Cardiac muscle cell (in vitro differentiated cells and primary cell): ENCODE measurements around the gene UNC5C. TPM values are rescaled to one million over a fixed set of nuclear protein-coding genes. Genes with fewer than 3 reads are reported as not detected.

ENCODE experiments used
- DNase-seq, 2 donors: peaks; one replicate each; pipeline versions ENCODE4 v3.0.0 to v3.0.0-alpha.2; 2010 to 2017; ENCODE audit warnings: low read depth in 1 of 2, low spot score in 1 of 2
- H3K27ac ChIP-seq: fragments of 200-600 bp; sonication (generic); 2 replicates; pipeline ENCODE4 v1.5.1; 2016
- H3K27me3 ChIP-seq: fragments of 200-600 bp; sonication (generic); 2 replicates; pipeline ENCODE4 v1.6.0; 2016; ENCODE audit warnings: control low read depth
- H3K36me3 ChIP-seq: fragments of 200-600 bp; sonication (generic); 2 replicates; pipeline ENCODE4 v1.5.1; 2016; ENCODE audit warnings: control low read depth
- H3K4me1 ChIP-seq: fragments of 200-600 bp; sonication (generic); 2 replicates; pipeline ENCODE4 v1.8.1; 2017; ENCODE audit warnings: low read depth, mild to moderate bottlenecking, mixed run types
- H3K4me3 ChIP-seq: fragments of 200-600 bp; sonication (generic); 2 replicates; pipeline ENCODE4 v1.5.1; 2016; ENCODE audit warnings: mild to moderate bottlenecking
- H3K9me3 ChIP-seq: fragments of 200-600 bp; sonication (generic); 2 replicates; pipeline ENCODE4 v1.5.1; 2017; ENCODE audit warnings: low read depth, mild to moderate bottlenecking, control low read depth
- polyA plus RNA-seq: library from polyadenylated mRNA; unstranded; fragments of >200 nt; fragmentation: Nextera tagmentation; extraction: Ambion mirVana; gene quantifications from 2 replicates; pipeline ENCODE4 v1.2.1, GENCODE V29; 2016
- total RNA-seq: library from RNA; depleted of rRNA; stranded (reverse); fragments of >200 nt; gene quantifications from 2 replicates; pipeline ENCODE4 v1.2.3, GENCODE V29; 2016
- TF ChIP-seq, protein P1 (sequence below): IDR thresholded peaks from 2 replicates; pipeline ENCODE4 v1.5.1; 2012; ENCODE audit warnings: low read depth, mild to moderate bottlenecking, low read length

UNC5C gene
- total and polyA plus RNA-seq, 2 experiments from 2014 or later, result 13.4 to 28.4 TPM

DNA sequence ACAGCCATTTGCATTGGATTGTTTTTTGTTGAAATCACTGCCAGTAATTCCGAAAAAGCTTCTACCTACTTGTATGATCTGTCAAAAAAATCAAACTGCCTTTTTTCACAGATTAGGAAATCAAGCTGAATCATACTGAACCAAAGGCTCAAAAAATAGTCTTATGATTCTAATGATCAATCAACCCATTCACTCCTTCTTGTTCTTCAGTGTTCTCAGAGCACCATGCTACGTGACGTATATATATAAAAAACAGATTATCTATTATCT is 187.1 kb downstream of the UNC5C start:
- Histone ChIP-seq H3K36me3 (no peaks in the 10 kb centered on the region), H3K27me3 (no peaks in the 10 kb centered on the region), H3K27ac (no peak overlapping the region), H3K9me3 (no peaks in the 10 kb centered on the region), H3K4me3 (no peak overlapping the region), H3K4me1 (peaks cover 19% of the 10 kb centered on the region)
- DNase-seq, result no peak
- TF ChIP-seq, protein P1, sequence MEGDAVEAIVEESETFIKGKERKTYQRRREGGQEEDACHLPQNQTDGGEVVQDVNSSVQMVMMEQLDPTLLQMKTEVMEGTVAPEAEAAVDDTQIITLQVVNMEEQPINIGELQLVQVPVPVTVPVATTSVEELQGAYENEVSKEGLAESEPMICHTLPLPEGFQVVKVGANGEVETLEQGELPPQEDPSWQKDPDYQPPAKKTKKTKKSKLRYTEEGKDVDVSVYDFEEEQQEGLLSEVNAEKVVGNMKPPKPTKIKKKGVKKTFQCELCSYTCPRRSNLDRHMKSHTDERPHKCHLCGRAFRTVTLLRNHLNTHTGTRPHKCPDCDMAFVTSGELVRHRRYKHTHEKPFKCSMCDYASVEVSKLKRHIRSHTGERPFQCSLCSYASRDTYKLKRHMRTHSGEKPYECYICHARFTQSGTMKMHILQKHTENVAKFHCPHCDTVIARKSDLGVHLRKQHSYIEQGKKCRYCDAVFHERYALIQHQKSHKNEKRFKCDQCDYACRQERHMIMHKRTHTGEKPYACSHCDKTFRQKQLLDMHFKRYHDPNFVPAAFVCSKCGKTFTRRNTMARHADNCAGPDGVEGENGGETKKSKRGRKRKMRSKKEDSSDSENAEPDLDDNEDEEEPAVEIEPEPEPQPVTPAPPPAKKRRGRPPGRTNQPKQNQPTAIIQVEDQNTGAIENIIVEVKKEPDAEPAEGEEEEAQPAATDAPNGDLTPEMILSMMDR, result no peak

DNA sequence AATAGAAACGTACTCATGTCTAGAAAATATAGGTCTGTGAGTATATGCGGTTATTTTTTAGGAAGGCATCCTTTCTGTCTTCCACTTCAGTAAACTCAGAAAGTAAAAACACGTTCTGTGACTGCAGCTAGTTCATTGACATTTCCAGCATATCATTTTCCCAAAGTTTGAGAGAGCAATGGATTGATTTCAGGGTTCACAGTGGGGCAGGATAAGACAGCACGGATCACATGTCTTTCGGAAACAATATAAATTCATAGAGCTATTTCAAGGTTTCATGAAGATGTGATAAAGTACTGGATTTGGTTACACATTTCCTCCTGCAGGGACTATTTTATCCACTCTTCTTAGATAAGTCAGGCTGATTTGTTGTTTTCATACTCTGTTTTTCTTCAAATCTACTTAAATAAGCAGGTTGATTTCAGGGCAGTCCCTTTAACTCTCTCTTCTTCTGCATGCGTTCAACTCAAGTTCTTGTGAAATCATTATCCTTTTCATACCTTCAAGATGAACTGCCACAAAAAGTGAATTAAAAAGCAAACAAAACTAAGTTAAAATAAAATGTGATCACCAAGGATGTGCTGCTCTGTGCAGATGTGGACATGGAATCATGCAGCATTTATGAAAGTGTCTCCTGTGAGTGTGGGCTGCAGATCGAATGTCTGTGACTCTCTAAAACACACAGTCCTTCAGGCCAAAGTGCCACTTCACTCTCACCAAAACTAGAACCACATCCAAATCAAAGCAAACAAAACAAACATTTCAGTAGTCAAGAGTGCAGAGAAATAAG is 187.7 kb downstream of the UNC5C start:
- no peaks in the 10 kb centered on the region for H3K36me3 ChIP-seq
- no peaks in the 10 kb centered on the region for H3K9me3 ChIP-seq
- DNase-seq, result no peak
- peak overlapping the region; percentile 5 for H3K27ac ChIP-seq
- H3K4me3 ChIP-seq, result no peak overlapping the region
- peaks cover 19% of the 10 kb centered on the region for H3K4me1 ChIP-seq
- TF ChIP-seq, protein P1, result no peak
- no peaks in the 10 kb centered on the region for H3K27me3 ChIP-seq

DNA sequence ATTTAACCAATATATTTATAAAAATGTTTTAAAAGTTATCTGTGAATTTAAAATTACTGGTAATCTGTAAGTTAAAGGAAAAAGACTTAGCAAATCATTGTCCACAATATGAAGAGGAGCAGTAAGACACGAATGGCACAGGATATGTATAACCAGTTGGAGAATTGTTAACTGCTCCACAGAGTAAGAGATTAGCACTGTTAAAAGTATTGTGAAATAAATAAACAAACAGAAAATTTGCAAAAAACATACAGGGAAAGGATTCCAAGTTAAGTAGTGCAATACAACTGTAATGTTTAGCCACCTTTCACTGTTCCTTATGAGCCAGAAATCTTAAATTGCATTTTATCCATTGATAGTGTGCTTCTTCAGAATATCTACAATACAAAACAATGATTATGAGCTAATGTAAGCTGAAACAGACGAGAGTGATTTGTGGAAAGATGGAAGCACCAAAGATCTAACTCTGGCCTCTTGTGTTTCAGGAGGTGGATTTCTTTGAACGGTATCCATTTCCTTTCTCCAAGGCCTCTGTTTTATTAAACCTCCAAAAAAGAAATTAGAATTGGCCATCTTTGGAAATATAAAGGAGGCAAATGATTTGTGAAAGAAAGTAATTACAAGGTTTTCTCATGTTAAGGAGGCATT is 188.4 kb downstream of the UNC5C start:
- TF ChIP-seq, protein P1, result no peak
- H3K4me1 ChIP-seq, result peaks cover 19% of the 10 kb centered on the region

DNA sequence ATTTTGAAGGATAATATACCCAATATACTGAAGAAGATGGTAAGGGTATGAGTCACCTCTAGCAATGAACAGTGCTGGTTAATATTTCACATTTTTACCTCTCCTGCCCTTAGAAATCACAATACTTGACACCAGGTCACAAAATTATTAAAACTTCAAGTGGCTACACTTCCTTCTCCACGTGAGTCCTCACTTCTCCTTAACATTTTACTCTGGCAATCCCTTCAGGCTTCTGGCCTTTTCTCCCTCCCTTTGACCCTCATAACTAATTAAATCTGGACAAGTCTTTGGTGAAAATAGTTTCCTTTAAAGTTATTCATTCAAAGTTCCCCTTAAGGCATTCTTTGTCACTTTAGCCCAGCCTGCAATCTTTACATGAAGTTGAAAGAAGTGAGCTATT is 190.4 kb downstream of the UNC5C start:
- no peaks in the 10 kb centered on the region for H3K27me3 ChIP-seq
- peaks cover 15% of the 10 kb centered on the region for H3K4me1 ChIP-seq
- H3K9me3 ChIP-seq, result no peaks in the 10 kb centered on the region
- H3K27ac ChIP-seq, result no peak overlapping the region
- H3K36me3 ChIP-seq, result no peaks in the 10 kb centered on the region
- TF ChIP-seq, protein P1, result no peak
- H3K4me3 ChIP-seq, result no peak overlapping the region
- DNase-seq, result no peak

More for the DNA sequence above, 188.4 kb downstream of the UNC5C start:
- Histone ChIP-seq H3K27me3 (no peaks in the 10 kb centered on the region), H3K4me3 (no peak overlapping the region), H3K27ac (peak overlapping the region; percentile 5), H3K9me3 (no peaks in the 10 kb centered on the region), H3K36me3 (no peaks in the 10 kb centered on the region)
- no peak for DNase-seq

DNA sequence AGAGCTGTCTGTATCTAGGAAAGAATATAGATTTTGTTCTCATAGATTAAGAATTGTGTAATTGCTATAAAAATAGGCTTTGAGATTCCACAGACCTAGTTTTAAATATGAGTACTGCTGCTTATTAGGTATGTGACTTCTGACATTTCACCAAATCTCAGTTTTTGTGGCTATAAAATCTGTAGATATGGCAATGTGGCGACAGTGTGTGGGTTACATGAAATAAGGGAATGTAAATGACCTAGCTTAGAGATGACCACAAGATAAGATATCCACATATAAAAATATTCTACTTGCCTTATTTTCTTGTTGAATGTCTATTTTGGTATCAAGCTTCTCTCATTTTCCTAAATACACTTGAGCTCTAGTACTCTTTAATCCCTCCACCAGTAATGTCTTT is 193.8 kb downstream of the UNC5C start:
- no peak overlapping the region for H3K27ac ChIP-seq
- DNase-seq, result peak in 1 of 2 donors; percentile 11
- H3K9me3 ChIP-seq, result no peaks in the 10 kb centered on the region
- H3K4me1 ChIP-seq, result peaks cover 11% of the 10 kb centered on the region
- no peaks in the 10 kb centered on the region for H3K36me3 ChIP-seq
- TF ChIP-seq, protein P1, result no peak
- H3K4me3 ChIP-seq, result no peak overlapping the region
- H3K27me3 ChIP-seq, result no peaks in the 10 kb centered on the region
